Esophagus mucosa (tissue), 1 donor: ENCODE measurements around the gene HSPA1L. TPM values are rescaled to one million over a fixed set of nuclear protein-coding genes. Genes with fewer than 3 reads are reported as not detected.

Source experiments
- ATAC-seq: fragments of 200-7000 bp; cut with Tn5 transposase; one replicate; pipeline ENCODE4 v1.9.1; 2020
- total RNA-seq: library from RNA; stranded (reverse); gene quantifications from one replicate; pipeline ENCODE4 v1.2.4, GENCODE V29; 2023
- donor health status: DM: yes; HTN: yes; CAD: no.

HSPA1L gene
- total RNA-seq, 1 donor from 2014 or later, result 0.44 TPM

GRCh38 chr6:31763619-31763940 is 51.5 kb downstream of the HSPA1L start:
- peak; percentile 45 for ATAC-seq

GRCh38 chr6:31762878-31763618 is 52.0 kb downstream of the HSPA1L start:
- ATAC-seq, result peak; percentile 20

- ATAC-seq, result no peak
These were observed 52.7 kb downstream of the HSPA1L start, which contains the start of gene SAPCD1 for GRCh38 chr6:31762356-31762755. Gene SAPCD1 (plus strand): TSS chr6:31762656. CDS start chr6:31763055, 399 bp downstream.

- ATAC-seq, result no peak
These were observed 53.7 kb downstream of the HSPA1L start for GRCh38 chr6:31761343-31761742.

GRCh38 chr6:31760790-31761189 is 54.3 kb downstream of the HSPA1L start:
- ATAC-seq, result no peak

Other genes starting within 250 kb of the HSPA1L start
- not detected for gene LTA, start 243.0 kb downstream of the HSPA1L start, total RNA-seq
- gene TNF, start 239.7 kb downstream of the HSPA1L start, total RNA-seq, result 0.24 TPM
- gene LTB, start 232.9 kb downstream of the HSPA1L start, total RNA-seq, result 1.1 TPM
- 2.4 TPM for gene LST1, start 229.0 kb downstream of the HSPA1L start, total RNA-seq
- gene NCR3, start 222.3 kb downstream of the HSPA1L start, total RNA-seq, result 0.28 TPM
- 3.3 TPM for gene AIF1, start 200.0 kb downstream of the HSPA1L start, total RNA-seq
- gene PRRC2A, start 194.6 kb downstream of the HSPA1L start, total RNA-seq, result 103 TPM
- gene BAG6, start 162.6 kb downstream of the HSPA1L start, total RNA-seq, result 143 TPM
- 1.6 TPM for gene APOM, start 159.4 kb downstream of the HSPA1L start, total RNA-seq
- gene C6orf47, start 154.5 kb downstream of the HSPA1L start, total RNA-seq, result 18.1 TPM
- 8.2 TPM for gene GPANK1, start 150.3 kb downstream of the HSPA1L start, total RNA-seq
- 108 TPM for gene CSNK2B, start 149.2 kb downstream of the HSPA1L start, total RNA-seq
- gene LY6G5B, start 145.3 kb downstream of the HSPA1L start, total RNA-seq, result 2.6 TPM
- 0.72 TPM for gene LY6G5C, start 134.2 kb downstream of the HSPA1L start, total RNA-seq
- gene ABHD16A, start 112.0 kb downstream of the HSPA1L start, total RNA-seq, result 28.3 TPM
- not detected for gene LY6G6F, start 108.4 kb downstream of the HSPA1L start, total RNA-seq
- gene LY6G6D, start 99.9 kb downstream of the HSPA1L start, total RNA-seq, result not detected
- gene LY6G6C, start 93.5 kb downstream of the HSPA1L start, total RNA-seq, result 10.8 TPM
- gene MPIG6B, start 91.9 kb downstream of the HSPA1L start, total RNA-seq, result 1.1 TPM
- gene DDAH2, start 86.0 kb downstream of the HSPA1L start, total RNA-seq, result 15.3 TPM
- 372 TPM for gene CLIC1, start 78.8 kb downstream of the HSPA1L start, total RNA-seq
- 12.0 TPM for gene MSH5, start 75.3 kb downstream of the HSPA1L start, total RNA-seq
- gene SAPCD1, start 52.6 kb downstream of the HSPA1L start, total RNA-seq, result 0.64 TPM
- 1.6 TPM for gene VWA7, start 38.0 kb downstream of the HSPA1L start, total RNA-seq
- gene VARS1, start 19.5 kb downstream of the HSPA1L start, total RNA-seq, result 79.8 TPM
- gene LSM2, start 8.3 kb downstream of the HSPA1L start, total RNA-seq, result 45.0 TPM
- 56.6 TPM for gene HSPA1A, start 260 bp upstream of the HSPA1L start, total RNA-seq
- 92.9 TPM for gene HSPA1B, start 12.5 kb upstream of the HSPA1L start, total RNA-seq
- 17.9 TPM for gene NEU1, start 47.5 kb upstream of the HSPA1L start, total RNA-seq
- 2.9 TPM for gene SLC44A4, start 63.7 kb upstream of the HSPA1L start, total RNA-seq
- 28.2 TPM for gene EHMT2, start 82.4 kb upstream of the HSPA1L start, total RNA-seq
- gene ZBTB12, start 86.8 kb upstream of the HSPA1L start, total RNA-seq, result 2.0 TPM
- 2.9 TPM for gene C2, start 112.4 kb upstream of the HSPA1L start, total RNA-seq
- 36.1 TPM for gene CFB, start 130.8 kb upstream of the HSPA1L start, total RNA-seq
- 57.7 TPM for gene NELFE, start 143.7 kb upstream of the HSPA1L start, total RNA-seq
- 31.3 TPM for gene SKIC2, start 143.9 kb upstream of the HSPA1L start, total RNA-seq
- 10.6 TPM for gene DXO, start 156.9 kb upstream of the HSPA1L start, total RNA-seq
- gene C4A, start 166.8 kb upstream of the HSPA1L start, total RNA-seq, result 2.9 TPM
- gene C4B, start 199.5 kb upstream of the HSPA1L start, total RNA-seq, result 5.3 TPM
- 0.60 TPM for gene CYP21A2, start 223.1 kb upstream of the HSPA1L start, total RNA-seq